WTC11 (cell line): ENCODE data around the gene CACNA1D. TPM values are rescaled to one million over a fixed set of nuclear protein-coding genes. Genes with fewer than 3 reads are reported as not detected.

Experiments used
- ATAC-seq: fragments of 200-7000 bp; cut with Tn5 transposase; 2 replicates; pipeline ENCODE4 v1.10.0; 2021; ENCODE audit warnings: mild to moderate bottlenecking, moderate library complexity
- CTCF ChIA-PET: fragments of 300-600 bp; sonication (Branson Sonifier 250); formaldehyde crosslinking; loops from one replicate; lab custom pipeline; 2021; ENCODE audit warnings: antibody characterized with exemption; lab: Charles Lee
- POLR2A ChIA-PET: fragments of 350-600 bp; sonication (Branson Sonifier 250); formaldehyde crosslinking; loops from one replicate; lab custom pipeline; 2021; ENCODE audit warnings: antibody characterized with exemption; lab: Charles Lee
- DNase-seq: peaks from one replicate; pipeline ENCODE4 v3.0.0; 2021; ENCODE audit warnings: low spot score
- H3K27ac Mint-ChIP-seq: 2 replicates; pipeline ENCODE4 v1.8.0; 2021; ENCODE audit warnings: mixed read lengths
- H3K27me3 Mint-ChIP-seq: 2 replicates; pipeline ENCODE4 v1.8.0; 2021; ENCODE audit warnings: low read depth, mild to moderate bottlenecking, moderate library complexity, mixed read lengths
- H3K36me3 Mint-ChIP-seq: 2 replicates; pipeline ENCODE4 v1.8.0; 2021; ENCODE audit warnings: mixed read lengths
- H3K4me1 Mint-ChIP-seq: 2 replicates; pipeline ENCODE4 v1.8.0; 2022; ENCODE audit warnings: mixed read lengths
- H3K4me3 Mint-ChIP-seq: 2 replicates; pipeline ENCODE4 v1.8.0; 2021; ENCODE audit warnings: mild to moderate bottlenecking, moderate library complexity, mixed read lengths
- H3K9me3 Mint-ChIP-seq: 2 replicates; pipeline ENCODE4 v1.8.0; 2021; ENCODE audit warnings: mixed read lengths
- ATF3 ChIP-seq: sonication (generic); formaldehyde crosslinking; conservative IDR thresholded peaks from 2 replicates; pipeline ENCODE4 v1.8.1; 2022; ENCODE audit warnings: mild to moderate bottlenecking, missing genetic modification reagents
- CBFB ChIP-seq: sonication (generic); formaldehyde crosslinking; IDR thresholded peaks from 2 replicates; pipeline ENCODE4 v1.8.1; 2022; ENCODE audit warnings: mild to moderate bottlenecking, low read depth, missing genetic modification reagents
- ELF4 ChIP-seq: sonication (generic); formaldehyde crosslinking; IDR thresholded peaks from 2 replicates; pipeline ENCODE4 v1.8.1; 2022; ENCODE audit warnings: low read depth, mild to moderate bottlenecking, moderate library complexity, missing genetic modification reagents
- FOXJ3 ChIP-seq: sonication (generic); formaldehyde crosslinking; IDR thresholded peaks from 2 replicates; pipeline ENCODE4 v1.9.0; 2021; ENCODE audit warnings: missing genetic modification reagents, mild to moderate bottlenecking, borderline replicate concordance
- FOXP1 ChIP-seq: sonication (generic); formaldehyde crosslinking; IDR thresholded peaks from 2 replicates; pipeline ENCODE4 v1.8.0; 2022; ENCODE audit warnings: missing genetic modification reagents, mild to moderate bottlenecking, moderate library complexity, borderline replicate concordance
- KAT7 ChIP-seq: sonication (generic); formaldehyde crosslinking; IDR thresholded peaks from 2 replicates; pipeline ENCODE4 v1.8.1; 2023; ENCODE audit warnings: missing genetic modification reagents, mild to moderate bottlenecking, borderline replicate concordance
- NFATC4 ChIP-seq: fragments of 250-450 bp; sonication (Bioruptor Pico); IDR thresholded peaks from 2 replicates; pipeline ENCODE4 v1.9.0; 2021; ENCODE audit warnings: mild to moderate bottlenecking
- NR3C1 ChIP-seq: sonication (generic); formaldehyde crosslinking; conservative IDR thresholded peaks from 2 replicates; pipeline ENCODE4 v1.8.1; 2023; ENCODE audit warnings: low read depth, mild to moderate bottlenecking, missing genetic modification reagents
- PREB ChIP-seq: sonication (generic); formaldehyde crosslinking; IDR thresholded peaks from 2 replicates; pipeline ENCODE4 v1.8.1; 2022; ENCODE audit warnings: mild to moderate bottlenecking, missing genetic modification reagents, moderate library complexity, borderline replicate concordance
- SMAD3 ChIP-seq: sonication (generic); formaldehyde crosslinking; IDR thresholded peaks from 2 replicates; pipeline ENCODE4 v1.8.0; 2022; ENCODE audit warnings: missing genetic modification reagents, mild to moderate bottlenecking, borderline replicate concordance
- SP1 ChIP-seq: sonication (generic); formaldehyde crosslinking; conservative IDR thresholded peaks from 2 replicates; pipeline ENCODE4 v1.8.1; 2022; ENCODE audit warnings: missing genetic modification reagents
- ZMAT4 ChIP-seq: fragments of 250-450 bp; sonication (Bioruptor Pico); IDR thresholded peaks from 2 replicates; pipeline ENCODE4 v1.9.0; 2021; ENCODE audit warnings: mild to moderate bottlenecking
- ZNF512 ChIP-seq: sonication (generic); formaldehyde crosslinking; IDR thresholded peaks from 2 replicates; pipeline ENCODE4 v1.8.1; 2022; ENCODE audit warnings: missing genetic modification reagents, borderline replicate concordance
- ZNF671 ChIP-seq: fragments of 250-450 bp; sonication (Bioruptor Pico); IDR thresholded peaks from 2 replicates; pipeline ENCODE4 v1.8.0; 2021; ENCODE audit warnings: mild to moderate bottlenecking
- ZSCAN18 ChIP-seq: fragments of 250-450 bp; sonication (Bioruptor Pico); IDR thresholded peaks from 2 replicates; pipeline ENCODE4 v2.1.2; 2022; ENCODE audit warnings: mild to moderate bottlenecking, moderate library complexity
- total RNA-seq: library from RNA; stranded (reverse); gene quantifications from 3 replicates; pipeline ENCODE4 v1.2.3, GENCODE V29; 2021
- TF ChIP-seq, protein P1 (sequence below): fragments of 200-600 bp; IDR thresholded peaks from 2 replicates; pipeline ENCODE4 v1.8.0; 2022; ENCODE audit warnings: antibody characterized with exemption
- TF ChIP-seq, protein P2 (sequence below): sonication (generic); formaldehyde crosslinking; IDR thresholded peaks from 2 replicates; pipeline ENCODE4 v1.8.1; 2023; ENCODE audit warnings: mild to moderate bottlenecking, missing genetic modification reagents
- TF ChIP-seq, protein P3 (sequence below): sonication (generic); formaldehyde crosslinking; IDR thresholded peaks from 2 replicates; pipeline ENCODE4 v1.8.1; 2023; ENCODE audit warnings: mild to moderate bottlenecking, missing genetic modification reagents, moderate library complexity

Gene CACNA1D
- total RNA-seq, 1 experiment from 2014 or later = 2.3 TPM

DNA sequence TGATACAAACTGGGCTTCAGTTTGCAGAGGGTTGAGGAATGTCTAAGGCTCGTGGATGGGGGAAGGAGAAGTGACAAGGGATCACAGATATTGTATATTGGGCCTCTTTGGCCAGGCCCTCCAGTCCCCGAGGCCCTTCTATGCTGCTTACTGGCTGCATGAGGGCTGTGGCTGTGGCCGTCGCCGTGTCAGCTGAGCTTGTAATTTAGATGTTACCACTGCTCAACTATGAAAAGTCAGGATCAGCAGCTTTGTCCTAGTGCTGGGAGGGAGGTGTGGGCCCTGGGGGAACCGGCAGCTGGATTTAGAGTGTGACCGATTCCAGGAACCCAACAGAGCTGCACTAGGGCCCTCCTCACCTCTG is 51.6 kb downstream of the CACNA1D start:
- H3K4me1 Mint-ChIP-seq = peaks cover 3% of the 10 kb centered on the region; the same call in 1 of the 2 replicates

GRCh38 chr3:53547327-53547726 is 52.9 kb downstream of the CACNA1D start:
- CTCF ChIA-PET = no interaction called here
- Mint-ChIP-seq H3K9me3 (no peaks in the 10 kb centered on the region), H3K36me3 (no peaks in the 10 kb centered on the region), H3K27me3 (no peaks in the 10 kb centered on the region), H3K4me1 (peaks cover 3% of the 10 kb centered on the region; the same call in 1 of the 2 replicates), H3K27ac (no peak overlapping the region), H3K4me3 (no peak overlapping the region)
- no peak for DNase-seq
- ATAC-seq = no peak
- TF ChIP-seq KAT7 (CRISPR knock-in tag) (no peak), NFATC4 (CRISPR knock-in tag) (no peak)
- TF ChIP-seq, protein P1, sequence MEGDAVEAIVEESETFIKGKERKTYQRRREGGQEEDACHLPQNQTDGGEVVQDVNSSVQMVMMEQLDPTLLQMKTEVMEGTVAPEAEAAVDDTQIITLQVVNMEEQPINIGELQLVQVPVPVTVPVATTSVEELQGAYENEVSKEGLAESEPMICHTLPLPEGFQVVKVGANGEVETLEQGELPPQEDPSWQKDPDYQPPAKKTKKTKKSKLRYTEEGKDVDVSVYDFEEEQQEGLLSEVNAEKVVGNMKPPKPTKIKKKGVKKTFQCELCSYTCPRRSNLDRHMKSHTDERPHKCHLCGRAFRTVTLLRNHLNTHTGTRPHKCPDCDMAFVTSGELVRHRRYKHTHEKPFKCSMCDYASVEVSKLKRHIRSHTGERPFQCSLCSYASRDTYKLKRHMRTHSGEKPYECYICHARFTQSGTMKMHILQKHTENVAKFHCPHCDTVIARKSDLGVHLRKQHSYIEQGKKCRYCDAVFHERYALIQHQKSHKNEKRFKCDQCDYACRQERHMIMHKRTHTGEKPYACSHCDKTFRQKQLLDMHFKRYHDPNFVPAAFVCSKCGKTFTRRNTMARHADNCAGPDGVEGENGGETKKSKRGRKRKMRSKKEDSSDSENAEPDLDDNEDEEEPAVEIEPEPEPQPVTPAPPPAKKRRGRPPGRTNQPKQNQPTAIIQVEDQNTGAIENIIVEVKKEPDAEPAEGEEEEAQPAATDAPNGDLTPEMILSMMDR = no peak
- TF ChIP-seq, protein P2, sequence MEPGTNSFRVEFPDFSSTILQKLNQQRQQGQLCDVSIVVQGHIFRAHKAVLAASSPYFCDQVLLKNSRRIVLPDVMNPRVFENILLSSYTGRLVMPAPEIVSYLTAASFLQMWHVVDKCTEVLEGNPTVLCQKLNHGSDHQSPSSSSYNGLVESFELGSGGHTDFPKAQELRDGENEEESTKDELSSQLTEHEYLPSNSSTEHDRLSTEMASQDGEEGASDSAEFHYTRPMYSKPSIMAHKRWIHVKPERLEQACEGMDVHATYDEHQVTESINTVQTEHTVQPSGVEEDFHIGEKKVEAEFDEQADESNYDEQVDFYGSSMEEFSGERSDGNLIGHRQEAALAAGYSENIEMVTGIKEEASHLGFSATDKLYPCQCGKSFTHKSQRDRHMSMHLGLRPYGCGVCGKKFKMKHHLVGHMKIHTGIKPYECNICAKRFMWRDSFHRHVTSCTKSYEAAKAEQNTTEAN (CRISPR knock-in tag) = no peak
- POLR2A ChIA-PET = no interaction called here

More for the DNA sequence above, 51.6 kb downstream of the CACNA1D start:
- H3K4me3 Mint-ChIP-seq = no peak overlapping the region
- POLR2A ChIA-PET = no interaction called here
- no peaks in the 10 kb centered on the region for H3K27me3 Mint-ChIP-seq
- no peaks in the 10 kb centered on the region for H3K9me3 Mint-ChIP-seq
- TF ChIP-seq ATF3 (no peak), PREB (no peak), ZNF671 (no peak), FOXJ3 (CRISPR knock-in tag) (no peak), ELF4 (CRISPR knock-in tag) (no peak)
- TF ChIP-seq, all 79 proteins: peak for 0
- CTCF ChIA-PET = interaction anchor here (1.2 kb wide), 1 partner anchor 52 kb away, joined by 3 read pairs; no protein-coding TSS in a partner anchor
- no peak for DNase-seq
- H3K27ac Mint-ChIP-seq = no peak overlapping the region
- no peak for ATAC-seq
- no peaks in the 10 kb centered on the region for H3K36me3 Mint-ChIP-seq

DNA sequence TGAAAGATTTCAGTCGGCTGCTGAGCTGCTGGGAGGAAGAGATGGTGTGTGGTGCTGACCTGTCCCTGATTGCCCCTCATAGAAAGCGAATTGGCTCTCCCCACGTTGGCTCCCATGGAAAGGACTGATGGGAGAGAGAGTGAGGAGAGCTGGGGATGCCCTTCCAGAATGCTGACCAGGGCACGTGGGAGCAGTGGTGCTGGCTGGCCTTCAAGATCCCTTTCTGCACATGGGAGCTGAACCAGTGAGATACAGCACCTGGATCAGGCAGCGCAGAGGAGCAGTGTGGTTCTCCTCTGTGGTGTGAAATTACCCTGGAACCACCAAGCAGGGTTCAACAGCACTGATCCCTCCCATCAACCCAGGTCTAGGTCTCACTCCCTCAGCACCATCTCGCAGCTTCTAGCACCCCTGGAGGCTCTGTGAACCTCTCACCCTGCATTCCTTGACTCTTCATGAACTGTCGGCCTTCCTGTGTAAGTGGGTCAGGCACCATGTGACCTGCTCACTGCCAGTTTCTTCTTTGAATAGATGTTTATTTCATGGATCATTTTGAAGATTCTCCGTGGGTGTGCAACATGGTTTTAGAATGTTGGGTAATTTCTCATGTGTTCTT is 55.7 kb downstream of the CACNA1D start:
- H3K36me3 Mint-ChIP-seq = no peaks in the 10 kb centered on the region
- TF ChIP-seq ZNF512 (CRISPR knock-in tag) = no peak
- no peak for TF ChIP-seq SP1 (CRISPR knock-in tag)
- TF ChIP-seq SMAD3 (CRISPR knock-in tag) = no peak
- no peak for TF ChIP-seq ZMAT4 (CRISPR knock-in tag)
- no peak for TF ChIP-seq FOXP1 (CRISPR knock-in tag)
- TF ChIP-seq CBFB = no peak
- no peak for TF ChIP-seq ZSCAN18 (CRISPR knock-in tag)
- TF ChIP-seq, protein P3, sequence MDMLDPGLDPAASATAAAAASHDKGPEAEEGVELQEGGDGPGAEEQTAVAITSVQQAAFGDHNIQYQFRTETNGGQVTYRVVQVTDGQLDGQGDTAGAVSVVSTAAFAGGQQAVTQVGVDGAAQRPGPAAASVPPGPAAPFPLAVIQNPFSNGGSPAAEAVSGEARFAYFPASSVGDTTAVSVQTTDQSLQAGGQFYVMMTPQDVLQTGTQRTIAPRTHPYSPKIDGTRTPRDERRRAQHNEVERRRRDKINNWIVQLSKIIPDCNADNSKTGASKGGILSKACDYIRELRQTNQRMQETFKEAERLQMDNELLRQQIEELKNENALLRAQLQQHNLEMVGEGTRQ (CRISPR knock-in tag) = 0 out of 2 replicates have a peak, but pooled peaks have one; percentile 18
- TF ChIP-seq NR3C1 = no peak
- TF ChIP-seq, all 79 proteins: peak for 1
- POLR2A ChIA-PET = no interaction called here
- ATAC-seq (no peak), DNase-seq (no peak)
- Mint-ChIP-seq H3K9me3 (no peaks in the 10 kb centered on the region), H3K4me3 (no peak overlapping the region), H3K27ac (no peak overlapping the region), H3K4me1 (peaks cover 4% of the 10 kb centered on the region; the same call in 1 of the 2 replicates), H3K27me3 (no peaks in the 10 kb centered on the region)
- CTCF ChIA-PET = interaction anchor here (1.1 kb wide), 1 partner anchor 29 kb away, joined by 3 read pairs; no protein-coding TSS in a partner anchor
